CD4-positive, alpha-beta T cell (primary cell): ENCODE results near the gene EHF. TPM values are rescaled to one million over a fixed set of nuclear protein-coding genes. Genes with fewer than 3 reads are reported as not detected.

Experiments
- ATAC-seq: fragments of 200-7000 bp; cut with Tn5 transposase; one replicate; pipeline ENCODE4 v1.10.0; 2022; ENCODE audit warnings: mild to moderate bottlenecking; ENCODE audit not compliant: poor library complexity
- CTCF ChIA-PET: fragments of 350-600 bp; sonication (Branson Sonifier 250); formaldehyde crosslinking; loops from one replicate; lab custom pipeline; 2021; ENCODE audit warnings: antibody characterized with exemption, inconsistent platforms; lab: Charles Lee
- POLR2A ChIA-PET: fragments of 350-600 bp; sonication (Branson Sonifier 250); formaldehyde crosslinking; loops from one replicate; lab custom pipeline; 2021; ENCODE audit warnings: antibody characterized with exemption, inconsistent platforms; lab: Charles Lee
- DNase-seq, 14 experiments: peaks; one replicate each; pipeline ENCODE4 v3.0.0-alpha.2; 2013 to 2020; ENCODE audit warnings: mixed read lengths in 2 of 14
- H3K27ac ChIP-seq, 2 donors: one replicate each; pipeline versions ENCODE4 v1.5.1 to v1.7.0; 2013; ENCODE audit warnings: low read length in 2 of 2, low read depth in 1 of 2, mild to moderate bottlenecking in 1 of 2
- H3K27me3 ChIP-seq, 2 experiments: 1 replicate in 1 of 2; 2 replicates in 1 of 2; pipeline versions ENCODE4 v1.6.1 to v1.7.0; 2013; ENCODE audit warnings: low read length in 2 of 2, control low read depth in 1 of 2, mild to moderate bottlenecking in 1 of 2, moderate library complexity in 1 of 2; ENCODE audit not compliant: insufficient read depth in 2 of 2, control insufficient read depth in 1 of 2
- H3K36me3 ChIP-seq: one replicate; pipeline ENCODE4 v1.6.1; 2013; ENCODE audit warnings: low read length, control low read depth; ENCODE audit not compliant: insufficient read depth
- H3K4me1 ChIP-seq: one replicate; pipeline ENCODE4 v1.6.1; 2013; ENCODE audit warnings: low read length, control low read depth; ENCODE audit not compliant: insufficient read depth
- H3K4me3 ChIP-seq: one replicate; pipeline ENCODE4 v1.5.1; 2013; ENCODE audit warnings: mild to moderate bottlenecking, low read length, moderate library complexity
- H3K9me3 ChIP-seq, 2 experiments: 1 replicate in 1 of 2; 2 replicates in 1 of 2; pipeline versions ENCODE4 v1.6.1 to v1.7.0; 2013; ENCODE audit warnings: low read length in 2 of 2, mild to moderate bottlenecking in 2 of 2, control low read depth in 1 of 2, moderate library complexity in 1 of 2; ENCODE audit not compliant: control insufficient read depth in 1 of 2, insufficient read depth in 1 of 2
- H3K27ac Mint-ChIP-seq: one replicate; pipeline ENCODE4 v1.8.0; 2020; ENCODE audit warnings: mixed read lengths
- H3K27me3 Mint-ChIP-seq: one replicate; pipeline ENCODE4 v1.8.0; 2021; ENCODE audit warnings: mixed read lengths
- H3K36me3 Mint-ChIP-seq: one replicate; pipeline ENCODE4 v1.8.0; 2021; ENCODE audit warnings: low read depth, mixed read lengths
- H3K4me1 Mint-ChIP-seq: one replicate; pipeline ENCODE4 v1.8.0; 2021; ENCODE audit warnings: low read depth, mixed read lengths
- H3K4me3 Mint-ChIP-seq: one replicate; pipeline ENCODE4 v1.8.0; 2020; ENCODE audit warnings: mild to moderate bottlenecking, mixed read lengths
- H3K9me3 Mint-ChIP-seq: one replicate; pipeline ENCODE4 v1.8.0; 2020; ENCODE audit warnings: mixed read lengths
- CTCF ChIP-seq: fragments of 200-600 bp; IDR thresholded peaks from one replicate; pipeline ENCODE4 v1.8.0; 2022; ENCODE audit warnings: antibody characterized with exemption, mild to moderate bottlenecking
- intact Hi-C, 2 experiments: fragments of 100-400 bp; cut with DNase I in 1 of 2; cut with micrococcal nuclease in 1 of 2; formaldehyde crosslinking; loops; one replicate each; pipeline versions ENCODE4 v1.15.1 to v1.9.0; 2023 to 2025; cut with DNase I, micrococcal nuclease
- total RNA-seq, 174 experiments: library from RNA in 2 of 174; stranded (reverse) in 2 of 174; gene quantifications; one replicate each; pipeline ENCODE4 v1.2.3 and lab custom pipeline; 2021 to 2026

The EHF gene
- total RNA-seq, 2 experiments from 2014 or later, result not detected

DNA sequence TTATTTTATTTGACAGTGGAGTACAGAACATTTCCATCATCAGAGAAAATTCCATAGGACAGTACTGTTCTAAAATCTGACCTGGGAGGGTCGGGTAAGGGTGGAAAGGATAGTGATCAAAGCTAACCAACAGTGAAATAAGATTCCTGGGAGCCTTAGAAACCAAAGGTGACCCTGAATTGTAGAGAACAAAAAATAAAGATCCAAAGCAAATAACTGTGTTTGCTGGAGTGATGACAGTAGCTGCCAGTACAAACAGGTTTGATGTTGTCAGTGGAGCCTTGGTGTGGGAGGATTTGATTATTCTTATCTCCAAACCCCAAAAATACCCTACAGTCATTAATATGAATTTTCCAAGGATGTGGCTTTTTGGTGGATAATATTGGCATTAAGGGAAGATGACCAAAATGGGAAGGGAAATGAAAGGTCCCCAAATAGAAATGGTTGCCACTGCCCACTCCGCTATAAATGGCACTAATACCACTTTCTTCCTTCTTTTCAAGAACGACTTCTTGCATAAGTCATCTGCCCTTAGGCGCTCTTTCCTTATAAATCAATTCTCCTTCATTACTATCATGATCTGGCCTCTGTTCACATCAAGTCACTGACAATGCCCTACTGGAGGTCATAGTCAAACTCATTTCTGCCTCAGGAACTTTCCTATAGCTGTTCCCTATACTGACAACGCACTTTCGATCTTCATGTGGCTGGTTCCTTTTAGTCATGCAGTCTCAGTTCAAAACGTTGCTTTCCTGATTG is 44.4 kb downstream of the EHF start:
- Histone ChIP-seq H3K27ac (no peak overlapping the region), H3K36me3 (no peaks in the 10 kb centered on the region), H3K9me3 (no peaks in the 10 kb centered on the region), H3K4me3 (no peak overlapping the region), H3K4me1 (no peaks in the 10 kb centered on the region), H3K27me3 (peaks cover 0 to 7% of the 10 kb centered on the region in 2 experiments)
- Mint-ChIP-seq H3K36me3 (no peaks in the 10 kb centered on the region), H3K27ac (no peak overlapping the region), H3K4me1 (no peaks in the 10 kb centered on the region), H3K9me3 (no peaks in the 10 kb centered on the region), H3K27me3 (peaks cover 38% of the 10 kb centered on the region), H3K4me3 (no peak overlapping the region)
- DNase-seq, result no peak
- CTCF ChIA-PET, result no interaction called here
- no peak for TF ChIP-seq CTCF
- POLR2A ChIA-PET, result no interaction called here
- ATAC-seq, result no peak
- intact Hi-C loops, result no loop called here

- H3K27me3 Mint-ChIP-seq, result peaks cover 38% of the 10 kb centered on the region
Observed at GRCh38 chr11:34667810-34668582, 47.1 kb downstream of the EHF start.

DNA sequence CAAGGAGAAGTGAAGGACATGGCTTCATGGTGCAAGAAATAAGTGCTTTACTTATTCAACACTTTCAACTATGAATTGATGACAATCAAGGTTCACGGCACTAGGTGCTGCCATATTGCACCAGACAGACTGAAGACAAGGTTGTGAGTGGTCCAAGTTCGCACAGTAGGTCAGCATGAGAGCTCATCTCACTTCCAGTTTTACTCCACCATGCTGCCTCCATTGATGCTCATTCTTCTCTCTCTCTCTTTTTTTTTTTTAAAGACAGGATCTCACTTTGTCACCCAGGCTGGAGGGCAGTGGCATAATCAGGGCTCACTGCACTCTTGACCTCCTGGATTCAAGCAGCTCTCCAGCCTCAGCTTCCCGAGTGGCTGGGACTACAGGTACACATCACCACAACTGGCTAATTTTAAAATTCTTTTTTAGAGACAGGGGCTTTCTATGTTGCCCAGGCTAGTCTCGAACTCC is 47.7 kb downstream of the EHF start:
- ChIA-PET CTCF (no interaction called here), POLR2A (no interaction called here)
- Mint-ChIP-seq H3K36me3 (no peaks in the 10 kb centered on the region), H3K27ac (no peak overlapping the region), H3K9me3 (no peaks in the 10 kb centered on the region), H3K27me3 (peaks cover 35% of the 10 kb centered on the region), H3K4me1 (no peaks in the 10 kb centered on the region), H3K4me3 (no peak overlapping the region)
- DNase-seq (no peak), ATAC-seq (no peak)
- Histone ChIP-seq H3K4me3 (no peak overlapping the region), H3K27ac (no peak overlapping the region), H3K36me3 (no peaks in the 10 kb centered on the region), H3K4me1 (no peaks in the 10 kb centered on the region), H3K27me3 (peaks cover 0 to 7% of the 10 kb centered on the region in 2 experiments), H3K9me3 (no peaks in the 10 kb centered on the region)
- intact Hi-C loops, result no loop called here
- no peak for TF ChIP-seq CTCF

More at GRCh38 chr11:34667810-34668582, 47.1 kb downstream of the EHF start:
- Histone ChIP-seq H3K4me3 (no peak overlapping the region), H3K27me3 (peaks cover 0 to 7% of the 10 kb centered on the region in 2 experiments), H3K36me3 (no peaks in the 10 kb centered on the region), H3K4me1 (no peaks in the 10 kb centered on the region), H3K27ac (no peak overlapping the region), H3K9me3 (no peaks in the 10 kb centered on the region)
- no peak overlapping the region for H3K27ac Mint-ChIP-seq
- intact Hi-C loops, result no loop called here
- DNase-seq (no peak), ATAC-seq (no peak)
- no peak overlapping the region for H3K4me3 Mint-ChIP-seq
- H3K36me3 Mint-ChIP-seq, result no peaks in the 10 kb centered on the region
- TF ChIP-seq CTCF, result no peak
- ChIA-PET POLR2A (no interaction called here), CTCF (no interaction called here)
- no peaks in the 10 kb centered on the region for H3K9me3 Mint-ChIP-seq
- H3K4me1 Mint-ChIP-seq, result no peaks in the 10 kb centered on the region
